GM19025 (cell line): Measurements from ENCODE around the gene CLIC5.
A peak's percentile ranks its signal among the peaks of the same experiment; 100 is the strongest.

Experiments
- ATAC-seq: cut with Tn5 transposase; IDR thresholded peaks from one replicate; pipeline ENCODE4 v1.9.1; 2021; ENCODE audit warnings: mild to moderate bottlenecking, low read depth, moderate library complexity; ENCODE audit not compliant: unreplicated experiment

Gene CLIC5

GRCh38 chr6:46036911-46037310 lies 21.3 kb upstream of the CLIC5 start:
- no peak for ATAC-seq

- no peak for ATAC-seq
Measured at GRCh38 chr6:46035242-46035641, 19.6 kb upstream of the CLIC5 start.

GRCh38 chr6:46032110-46032998 lies 16.7 kb upstream of the CLIC5 start:
- ATAC-seq: no peak

DNA sequence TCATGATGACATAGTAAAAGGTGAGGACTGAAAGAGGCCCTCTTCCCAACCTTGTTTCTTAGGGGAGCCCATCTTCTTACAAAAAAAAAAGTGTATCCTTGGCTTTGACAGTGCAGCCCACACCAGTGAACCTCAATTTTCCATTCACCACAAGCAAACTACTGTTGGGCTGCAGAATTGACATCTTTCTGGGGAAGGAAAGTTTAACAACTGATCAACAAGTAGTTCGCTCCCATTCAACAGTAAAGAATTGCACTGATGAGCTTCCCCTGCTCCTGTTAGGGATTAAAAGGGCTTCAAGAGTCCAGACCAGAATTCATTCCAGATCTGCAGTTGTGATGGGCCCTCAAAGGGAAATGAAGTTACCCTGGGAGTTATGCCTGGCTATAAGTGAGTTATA lies 13.9 kb upstream of the CLIC5 start:
- ATAC-seq: no peak

DNA sequence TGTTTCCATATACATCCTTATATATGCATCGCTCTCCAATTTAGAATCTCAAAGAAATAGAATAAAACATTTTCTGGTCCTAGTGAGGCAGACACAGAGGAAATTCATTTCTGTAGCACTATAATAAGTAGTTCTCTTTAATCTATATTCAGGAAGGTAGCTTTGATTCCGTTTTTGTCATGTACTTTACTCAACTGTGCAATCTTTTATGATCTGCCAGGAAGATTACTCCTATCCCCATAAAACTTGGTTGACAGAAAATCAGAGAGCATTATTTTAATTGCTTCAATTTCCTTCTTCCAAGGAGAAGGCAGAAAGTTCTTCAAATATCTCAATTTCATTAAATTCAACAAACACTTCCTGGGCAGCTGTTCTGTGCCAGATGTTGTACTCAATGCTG lies 10.6 kb upstream of the CLIC5 start:
- no peak for ATAC-seq

DNA sequence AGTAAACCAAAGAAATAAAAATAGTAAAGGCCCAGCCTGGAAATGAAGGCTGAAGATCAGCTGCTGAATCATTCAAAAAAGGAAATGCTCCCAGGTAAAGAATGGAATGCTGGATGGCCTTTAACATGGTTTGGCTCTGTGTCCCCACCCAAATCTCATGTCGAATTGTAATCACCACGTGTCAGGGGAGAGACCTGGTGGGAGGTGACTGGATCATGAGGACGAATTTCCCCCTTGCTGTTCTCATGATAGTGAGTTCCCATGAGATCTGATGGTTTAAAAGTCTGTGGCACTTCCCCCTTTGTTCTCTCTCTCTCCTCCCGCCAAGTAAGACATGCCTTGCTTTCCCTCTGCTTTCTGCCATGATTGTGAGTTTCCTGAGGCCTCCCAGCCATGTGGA lies 9.9 kb upstream of the CLIC5 start:
- ATAC-seq: no peak

- ATAC-seq: no peak
Measured at GRCh38 chr6:46024124-46024769, 8.6 kb upstream of the CLIC5 start.

DNA sequence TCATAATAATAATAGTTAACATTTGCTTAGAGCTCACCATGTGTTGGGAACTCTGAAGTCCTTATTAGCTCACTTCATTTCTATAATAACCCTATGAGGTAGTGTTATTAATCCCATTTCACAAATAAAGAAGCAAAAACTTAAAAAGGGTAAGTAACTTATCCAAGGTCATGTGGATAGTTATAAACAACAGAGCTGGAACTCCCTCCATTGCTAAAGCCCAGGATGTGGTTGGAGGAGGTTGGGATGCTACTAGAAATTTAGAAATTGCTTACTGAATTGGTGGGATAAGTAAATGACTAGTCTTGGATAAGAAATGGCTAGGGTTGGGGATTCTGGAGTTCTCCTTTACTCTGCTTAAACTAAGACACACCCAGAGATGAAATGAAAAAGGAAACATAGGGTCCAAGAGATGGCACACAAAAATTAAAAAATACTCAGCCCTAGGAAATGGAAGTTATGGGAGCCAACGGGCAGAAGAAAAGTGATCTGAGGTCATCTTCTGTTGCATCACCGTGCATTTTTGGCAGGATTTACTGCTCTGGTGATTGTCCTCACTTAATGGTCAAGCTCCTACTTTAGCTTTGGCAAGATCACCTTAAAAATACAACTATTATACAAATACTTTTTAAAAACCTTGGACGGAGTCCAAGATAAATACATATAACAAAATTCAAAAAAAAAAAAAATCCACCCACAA lies 7.7 kb upstream of the CLIC5 start:
- ATAC-seq: no peak

GRCh38 chr6:46022106-46022948 lies 6.7 kb upstream of the CLIC5 start:
- ATAC-seq: no peak

DNA sequence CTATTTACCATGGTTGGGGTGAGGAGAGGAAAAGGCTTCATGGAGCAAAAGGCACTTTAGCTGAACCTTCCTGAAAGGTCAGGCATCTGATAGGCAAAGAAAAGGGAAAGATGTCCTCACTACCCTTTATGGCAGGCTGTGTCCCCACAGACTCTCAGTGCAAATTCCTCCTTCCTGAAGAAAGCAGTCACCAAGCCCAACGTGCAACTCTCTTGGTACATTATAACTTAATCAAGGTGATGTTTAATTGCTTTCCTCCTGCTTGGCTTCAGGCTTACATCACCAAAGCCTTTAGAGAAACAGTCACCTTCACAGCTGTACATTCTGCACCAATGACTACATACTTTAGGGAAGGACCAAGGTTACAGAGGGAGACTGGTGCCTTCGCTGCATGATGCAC lies 2.1 kb upstream of the CLIC5 start:
- ATAC-seq: no peak

DNA sequence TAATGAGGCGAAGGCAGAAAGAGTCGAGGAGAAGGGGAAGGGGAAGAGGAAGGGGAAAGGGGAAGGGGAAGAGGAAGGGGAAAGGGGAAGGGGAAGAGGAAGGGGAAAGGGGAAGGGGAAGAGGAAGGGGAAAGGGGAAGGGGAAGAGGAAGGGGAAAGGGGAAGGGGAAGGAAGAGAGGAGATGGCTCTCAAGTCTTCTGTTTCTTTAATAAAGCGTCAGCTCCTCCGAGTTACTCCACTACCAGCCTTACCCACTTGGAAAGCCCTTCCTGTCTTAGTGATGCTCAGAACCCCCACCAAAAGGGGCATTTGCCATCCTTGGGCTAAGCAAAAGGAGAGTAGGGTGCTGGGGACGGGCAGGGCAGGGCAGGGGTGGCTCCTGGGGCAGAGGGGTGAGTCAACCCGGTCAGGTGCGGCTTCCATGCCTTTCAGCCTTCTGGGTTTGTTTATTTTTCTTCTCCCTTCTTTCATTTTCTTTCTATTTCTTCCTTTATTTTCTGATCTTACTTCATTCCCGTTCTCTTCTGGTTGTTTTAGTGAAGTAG lies 476 bp upstream of the CLIC5 start:
- ATAC-seq: no peak

DNA sequence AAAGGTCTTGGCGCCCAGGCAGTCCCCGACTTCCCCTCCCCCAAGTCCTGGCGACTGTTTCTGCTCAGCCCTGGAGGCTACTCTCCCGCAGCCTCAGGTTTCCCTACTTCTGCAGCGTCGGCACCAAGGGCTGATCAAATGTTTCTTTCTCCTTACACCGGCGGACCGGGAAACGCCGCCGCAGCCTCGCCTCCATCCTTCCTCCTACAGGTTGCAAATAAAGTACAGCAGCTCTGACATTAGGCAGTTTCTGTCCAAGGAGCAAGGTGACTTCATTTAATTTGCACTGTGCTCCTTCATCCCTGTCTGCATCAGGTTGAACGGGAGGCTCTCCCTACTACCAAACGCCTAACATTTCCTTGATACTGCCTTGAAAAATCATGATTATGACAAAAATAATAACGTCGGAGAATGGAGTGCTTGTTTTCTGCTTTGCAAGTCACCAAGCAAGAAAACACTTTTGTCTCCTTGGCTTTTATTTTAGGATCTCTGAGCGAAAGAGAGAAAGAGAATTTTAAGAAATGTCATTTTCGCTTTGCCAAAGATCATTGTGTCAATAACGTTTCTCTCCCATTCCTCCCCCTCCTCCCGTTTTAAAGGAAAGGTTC lies 1.0 kb downstream of the CLIC5 start:
- no peak for ATAC-seq

DNA sequence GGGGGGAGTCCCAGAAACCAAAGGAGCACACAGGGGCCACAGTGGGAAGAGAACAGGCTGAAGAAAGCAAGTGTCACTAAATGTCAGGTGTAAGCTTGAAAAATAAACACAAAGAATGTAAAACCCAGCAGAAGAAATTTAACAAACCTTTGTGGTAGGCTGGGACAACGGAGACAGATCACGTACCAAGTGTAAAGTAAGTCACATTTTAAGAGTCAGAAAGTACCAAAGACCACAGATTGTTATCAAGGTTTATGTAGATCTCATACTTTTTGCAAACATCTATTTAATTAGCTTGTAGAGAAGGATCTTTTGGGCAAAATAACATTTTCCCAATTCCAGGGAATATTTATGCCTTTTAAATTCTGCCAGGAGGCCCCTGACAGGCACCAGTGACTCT lies 1.6 kb downstream of the CLIC5 start:
- no peak for ATAC-seq

DNA sequence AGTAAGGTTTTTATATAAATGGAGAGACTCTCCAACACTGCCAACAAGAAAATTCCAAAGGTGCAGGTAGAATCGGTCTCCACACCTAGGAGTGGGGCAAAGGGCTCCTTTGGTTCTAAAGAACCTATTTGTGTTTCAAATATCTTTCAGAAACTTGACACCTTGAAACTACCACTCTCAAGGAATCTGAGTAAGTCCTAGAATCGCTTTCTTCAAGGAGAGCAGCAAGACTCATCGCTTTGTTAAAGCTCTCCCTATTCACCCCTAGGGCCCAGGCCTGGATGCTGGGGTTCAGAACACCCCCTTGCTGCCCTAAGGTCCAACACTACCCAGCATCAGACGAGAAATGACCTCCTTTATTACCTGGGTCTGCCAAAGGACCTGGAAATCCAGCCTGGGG lies 2.0 kb downstream of the CLIC5 start:
- no peak for ATAC-seq

DNA sequence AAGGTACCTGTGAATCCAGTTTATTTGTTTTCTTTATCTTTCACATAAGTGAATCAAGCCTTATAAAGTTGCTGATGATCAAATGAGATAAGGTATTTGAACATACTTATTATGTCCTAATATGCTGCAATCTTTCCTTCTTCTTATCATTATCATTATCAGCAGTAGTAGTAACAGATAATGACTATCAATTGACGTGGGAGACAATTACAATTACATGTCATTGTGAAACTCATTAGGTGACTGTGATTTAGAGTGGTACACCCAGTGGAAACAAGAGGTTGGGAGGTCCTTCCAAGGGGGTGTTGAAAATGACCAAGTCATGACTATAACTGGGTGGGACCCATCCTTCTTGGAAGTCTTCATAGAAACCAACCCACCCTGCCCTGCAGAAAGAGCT lies 2.8 kb downstream of the CLIC5 start:
- ATAC-seq: no peak

DNA sequence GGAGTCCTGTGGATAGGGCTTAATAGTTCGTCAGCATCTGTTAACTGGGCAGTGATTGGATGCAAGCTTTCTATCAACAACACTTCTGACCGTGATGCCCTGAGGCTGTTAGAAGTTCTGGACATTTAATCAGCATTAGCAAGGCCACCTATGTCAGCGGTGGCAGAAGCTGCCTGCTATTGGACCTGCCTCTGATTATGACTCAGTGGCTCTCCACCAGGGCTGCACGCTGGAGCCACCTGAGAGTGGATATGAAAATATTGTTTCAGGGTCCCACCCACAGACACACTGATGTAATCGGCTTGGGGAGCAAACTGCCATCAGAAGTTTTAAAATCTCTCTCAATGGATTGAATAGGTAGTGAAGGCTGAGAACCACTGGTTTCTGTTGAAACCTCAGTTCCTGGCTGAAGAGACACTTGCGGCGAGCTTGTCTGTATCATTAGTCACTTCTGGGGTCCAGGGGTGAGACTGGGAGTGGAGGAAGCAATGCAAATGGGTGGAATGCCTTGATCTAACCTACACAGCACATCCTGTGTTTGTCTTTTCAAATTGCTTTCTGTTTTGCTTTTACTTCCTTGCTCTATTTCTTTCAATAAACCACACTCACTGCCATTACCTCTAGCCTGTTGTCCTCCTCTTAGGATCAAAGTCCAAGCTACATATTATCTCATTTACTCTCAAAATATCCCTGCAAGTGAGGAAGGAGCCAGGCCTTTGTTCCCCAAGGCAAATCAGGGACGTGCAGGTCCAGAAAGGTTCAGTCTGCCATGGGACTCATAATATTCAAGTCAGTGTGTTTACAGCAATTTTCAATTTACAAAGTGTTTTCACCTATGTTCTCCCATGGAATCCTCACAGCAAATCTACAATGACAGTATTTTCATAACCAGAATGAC lies 4.2 kb downstream of the CLIC5 start:
- peak; percentile 93 for ATAC-seq

DNA sequence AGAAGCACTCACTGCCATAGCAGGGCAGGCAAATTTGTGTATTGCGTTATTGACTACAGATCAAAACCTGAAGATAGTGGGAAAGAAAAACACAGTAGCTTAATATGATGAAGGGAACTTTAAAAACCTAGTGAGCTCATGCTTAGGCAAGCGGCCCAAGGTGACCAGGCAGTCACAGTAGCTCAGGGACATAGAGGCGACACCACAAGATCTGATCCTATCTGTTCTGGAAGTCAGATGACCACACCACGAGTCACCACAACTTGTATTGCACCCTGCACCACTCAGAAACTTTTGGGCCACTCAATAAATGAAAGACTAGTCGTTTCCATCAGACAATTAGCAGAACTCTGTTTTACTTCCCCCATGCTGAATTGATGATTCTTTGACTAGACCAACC lies 4.9 kb downstream of the CLIC5 start:
- no peak for ATAC-seq

DNA sequence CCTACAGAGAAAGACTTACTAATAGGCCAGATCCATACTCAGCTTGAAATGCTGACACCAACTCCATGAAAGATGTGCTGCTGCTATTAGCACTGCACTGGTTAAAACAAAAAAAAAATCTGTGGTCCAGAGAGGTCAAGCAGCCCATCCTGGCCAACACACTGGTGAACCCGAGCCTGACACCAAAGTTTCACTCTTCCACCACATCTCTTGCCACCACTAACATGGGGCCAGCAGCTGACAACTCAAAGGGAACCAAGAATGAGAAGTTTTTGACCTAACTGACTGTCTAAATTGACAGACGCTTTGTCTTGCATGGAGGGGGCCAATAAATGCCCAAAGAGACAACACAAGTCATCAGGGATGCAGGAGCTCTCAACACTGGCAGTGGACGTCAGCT lies 5.4 kb downstream of the CLIC5 start:
- no peak for ATAC-seq

DNA sequence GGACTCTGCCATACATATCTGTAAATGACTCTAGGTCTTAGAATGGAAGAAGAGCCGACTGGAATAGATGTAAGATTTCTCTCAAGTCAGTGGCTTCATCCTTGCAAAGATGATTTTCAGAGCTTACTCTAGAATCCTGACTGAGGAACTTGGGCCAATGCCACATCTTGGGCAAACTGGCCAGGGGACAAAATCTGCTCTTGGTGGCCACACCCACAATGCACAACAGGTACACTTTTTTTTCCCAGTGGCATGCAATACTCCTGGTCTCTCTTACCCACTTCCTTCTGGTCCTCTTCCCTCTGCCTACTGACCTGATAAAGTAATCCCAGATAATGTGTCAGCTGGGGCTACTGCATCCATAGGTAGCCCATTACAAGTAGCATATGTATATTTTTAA lies 13.4 kb downstream of the CLIC5 start:
- ATAC-seq: no peak
